HG03139 (cell line): ENCODE results near the gene OARD1.
"Not testable (repeated sequence)": the region's sequence is repeated elsewhere in the genome, so short reads cannot be mapped to it uniquely, and the experiment has no call there.

Experiments used
- ATAC-seq: cut with Tn5 transposase; IDR thresholded peaks from one replicate; pipeline ENCODE4 v1.9.1; 2021; ENCODE audit not compliant: unreplicated experiment

OARD1 gene

GRCh38 chr6:41028561-41029412 lies 43.4 kb downstream of the OARD1 start:
- peak; percentile 21 for ATAC-seq

DNA sequence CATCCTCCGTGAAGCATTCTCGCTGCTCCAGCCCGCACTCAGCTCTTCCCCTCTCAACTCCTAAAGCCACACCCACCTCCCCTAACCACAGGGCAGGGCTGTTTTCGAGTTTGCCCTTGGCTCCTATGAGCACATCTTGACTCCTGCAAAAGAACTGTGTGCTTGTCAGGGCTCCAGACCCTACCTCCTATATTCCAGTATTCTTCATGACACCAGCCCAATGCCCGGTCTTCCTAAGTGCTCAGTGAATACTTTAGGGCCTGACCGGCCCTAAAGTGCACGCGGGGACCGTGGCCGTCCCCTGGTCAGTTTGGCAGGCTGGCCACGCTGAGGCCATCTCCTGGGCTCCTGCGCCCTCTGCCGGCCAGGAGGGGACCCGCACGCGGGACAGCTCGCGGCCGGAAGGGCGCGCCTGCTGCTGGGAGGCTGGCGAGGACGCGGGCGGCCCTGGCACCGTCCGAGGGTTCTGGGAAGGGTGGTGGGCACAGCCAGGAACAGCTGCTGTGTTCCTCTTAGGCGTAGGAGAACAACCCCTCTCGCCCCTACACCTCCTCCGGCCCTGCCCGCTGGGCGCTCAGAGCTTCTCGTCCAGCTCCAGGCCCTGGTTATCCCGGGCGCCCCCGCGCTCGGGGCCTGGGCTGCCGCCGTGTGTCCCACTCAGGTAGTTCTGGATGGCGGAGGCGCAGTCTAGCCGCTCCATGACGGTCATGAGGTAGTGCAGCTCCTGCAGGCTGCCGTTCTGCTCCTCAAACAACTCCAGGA lies 44.2 kb downstream of the OARD1 start:
- peak; percentile 68 for ATAC-seq

DNA sequence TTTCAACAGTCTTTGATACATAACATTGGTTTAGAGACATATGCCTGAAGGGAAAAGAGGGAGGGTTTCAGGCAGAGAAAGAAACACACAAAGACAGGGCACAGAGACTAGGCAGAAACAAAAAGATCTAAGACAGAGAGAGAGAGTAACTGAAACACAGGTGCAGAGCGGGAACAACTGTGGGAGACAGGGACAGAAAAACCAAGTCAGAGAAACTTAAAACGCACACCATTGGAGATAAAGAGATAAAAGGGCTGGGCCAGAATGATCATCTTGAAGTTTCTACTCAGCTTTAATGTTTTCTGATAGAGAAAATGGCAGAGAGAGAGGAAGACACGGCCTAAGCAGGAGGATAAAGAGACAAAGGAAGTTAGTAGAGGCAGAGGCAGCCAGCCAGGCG lies 44.9 kb downstream of the OARD1 start:
- ATAC-seq, result no peak

- ATAC-seq, result no peak
These were observed 46.1 kb downstream of the OARD1 start for GRCh38 chr6:41025966-41026530.

DNA sequence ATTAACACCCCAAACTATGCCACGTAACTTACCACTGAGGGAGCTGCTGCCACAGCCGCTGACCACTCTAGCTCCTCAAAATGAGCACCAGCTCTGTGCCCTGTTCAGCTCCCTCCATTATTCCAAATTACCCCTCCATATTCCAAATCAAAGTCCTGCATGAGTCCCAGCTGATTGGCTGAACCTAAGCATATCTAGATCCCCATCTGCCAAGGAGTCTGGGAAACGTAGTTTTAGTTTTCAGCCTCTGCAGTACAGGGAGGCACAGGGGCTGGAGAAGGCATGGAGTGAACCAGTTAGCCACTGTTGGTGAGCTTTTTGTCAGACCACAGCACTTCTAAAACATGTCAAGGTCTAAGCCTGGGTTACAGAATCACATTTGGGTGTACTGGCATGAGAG lies 49.0 kb downstream of the OARD1 start:
- ATAC-seq, result no peak

DNA sequence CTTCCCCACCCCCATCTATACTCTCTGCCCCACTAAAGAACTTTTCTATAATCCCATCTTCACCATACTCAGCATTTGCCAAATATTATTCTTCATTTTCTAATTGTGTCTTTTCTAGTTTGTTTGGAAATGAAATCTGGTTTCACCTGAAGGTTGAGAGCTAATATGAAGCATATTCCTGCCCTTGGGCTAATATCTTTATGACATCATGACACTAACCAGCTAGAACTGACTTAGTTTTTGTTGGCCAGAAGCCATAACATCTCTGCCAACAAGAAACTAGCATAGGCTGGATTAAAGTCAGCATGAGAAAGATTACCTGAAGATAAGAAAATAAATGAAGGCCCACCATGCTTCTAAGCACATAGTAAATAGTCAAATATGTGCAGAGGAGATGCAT lies 49.9 kb downstream of the OARD1 start:
- no peak for ATAC-seq

- no peak for ATAC-seq
These were observed 50.3 kb downstream of the OARD1 start for GRCh38 chr6:41021832-41022231.

DNA sequence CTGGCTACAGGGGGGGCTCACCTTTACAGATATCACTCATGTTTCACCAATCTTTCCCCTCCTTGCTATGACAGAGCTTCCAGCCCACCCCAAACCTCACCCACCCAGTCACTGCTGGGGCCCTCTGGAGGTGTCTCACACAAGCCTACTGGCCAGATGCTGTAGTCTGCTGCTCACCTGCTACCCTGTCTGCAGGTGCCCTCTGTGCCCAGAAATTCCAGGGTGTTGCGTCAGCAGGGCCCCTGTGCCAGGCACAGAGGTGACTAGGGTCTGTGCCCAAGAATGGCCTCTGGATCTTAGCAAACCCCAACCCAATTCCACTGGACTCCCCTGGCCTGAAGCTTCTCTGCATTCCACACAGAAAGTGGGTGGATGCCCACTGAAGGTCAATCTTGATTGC lies 54.5 kb downstream of the OARD1 start:
- ATAC-seq, result no peak

- ATAC-seq, result not testable (repeated sequence)
These were observed 56.3 kb downstream of the OARD1 start for GRCh38 chr6:41015860-41016259.

- ATAC-seq, result no peak
These were observed 57.4 kb downstream of the OARD1 start for GRCh38 chr6:41014780-41015179.
